NT2/D1 (cell line): Measurements from ENCODE around the gene C11orf52.

Experiments used
- YY1 ChIP-seq: IDR thresholded peaks from 2 replicates; pipeline ENCODE4 v1.6.1; 2011; ENCODE audit not compliant: insufficient read length, insufficient read depth
- ZNF274 ChIP-seq: IDR thresholded peaks from 2 replicates; pipeline ENCODE4 v1.6.1; 2011; ENCODE audit warnings: mild to moderate bottlenecking, low read depth, low read length

GRCh38 chr11:111920908-111921307 is 2.2 kb downstream of the C11orf52 start:
- TF ChIP-seq YY1 (no peak), ZNF274 (no peak)
